Measurements from ENCODE around the gene HOXA13.

DNA sequence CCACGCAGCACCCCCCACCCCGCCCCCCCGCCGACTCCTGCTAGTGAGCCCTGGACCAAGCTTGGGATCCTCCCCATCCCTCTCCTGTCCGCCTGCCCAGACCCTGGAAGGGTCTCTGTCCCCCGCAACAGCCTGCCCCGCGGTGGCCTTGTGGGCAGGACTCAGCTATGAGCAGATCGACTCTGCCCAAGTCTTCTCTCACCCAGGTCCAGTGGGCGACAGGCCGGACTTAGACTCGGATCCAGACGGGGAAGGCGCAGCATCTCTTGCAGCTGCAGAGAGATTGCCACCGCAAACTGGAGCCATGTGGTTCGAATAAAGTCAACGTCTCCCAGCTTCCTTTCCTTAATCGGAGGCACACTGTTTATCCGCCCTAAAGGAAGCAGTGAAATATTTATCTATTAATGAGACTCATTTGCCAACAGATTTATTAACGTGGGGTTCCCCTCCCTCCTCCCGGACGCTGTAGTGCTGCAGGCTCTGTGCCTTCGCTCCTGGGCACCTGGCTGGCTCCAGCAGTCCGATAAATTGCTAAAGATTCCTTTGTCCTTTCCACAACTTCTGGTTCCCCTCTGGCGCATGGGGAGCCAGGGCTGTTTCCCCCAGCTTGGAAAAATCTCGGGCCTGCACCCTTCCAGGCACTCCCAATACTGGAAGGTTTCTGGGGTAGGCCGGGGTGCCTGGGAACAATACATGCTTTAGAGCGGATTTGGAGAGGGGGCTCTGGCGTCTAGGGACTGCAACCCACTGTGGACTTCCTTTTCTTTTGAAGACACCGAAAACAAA, 42.8 kb downstream of the HOXA13 start:
- TF ChIP-seq, protein P1, sequence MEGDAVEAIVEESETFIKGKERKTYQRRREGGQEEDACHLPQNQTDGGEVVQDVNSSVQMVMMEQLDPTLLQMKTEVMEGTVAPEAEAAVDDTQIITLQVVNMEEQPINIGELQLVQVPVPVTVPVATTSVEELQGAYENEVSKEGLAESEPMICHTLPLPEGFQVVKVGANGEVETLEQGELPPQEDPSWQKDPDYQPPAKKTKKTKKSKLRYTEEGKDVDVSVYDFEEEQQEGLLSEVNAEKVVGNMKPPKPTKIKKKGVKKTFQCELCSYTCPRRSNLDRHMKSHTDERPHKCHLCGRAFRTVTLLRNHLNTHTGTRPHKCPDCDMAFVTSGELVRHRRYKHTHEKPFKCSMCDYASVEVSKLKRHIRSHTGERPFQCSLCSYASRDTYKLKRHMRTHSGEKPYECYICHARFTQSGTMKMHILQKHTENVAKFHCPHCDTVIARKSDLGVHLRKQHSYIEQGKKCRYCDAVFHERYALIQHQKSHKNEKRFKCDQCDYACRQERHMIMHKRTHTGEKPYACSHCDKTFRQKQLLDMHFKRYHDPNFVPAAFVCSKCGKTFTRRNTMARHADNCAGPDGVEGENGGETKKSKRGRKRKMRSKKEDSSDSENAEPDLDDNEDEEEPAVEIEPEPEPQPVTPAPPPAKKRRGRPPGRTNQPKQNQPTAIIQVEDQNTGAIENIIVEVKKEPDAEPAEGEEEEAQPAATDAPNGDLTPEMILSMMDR (IDR thresholded peaks at IDR 0.05; ENCODE audit: low read depth, low read length, missing input control): no peak
- TF ChIP-seq JUND (IDR thresholded peaks at IDR 0.05) (no peak), SP1 (IDR thresholded peaks at IDR 0.05) (no peak)

Measured in liver (tissue), 3 donors.